NCI-H524 treated with DMSO at 0.1 percent for 48 hours (cell line): ENCODE data around the gene C2orf76.

Experiments used
- DNase-seq: peaks from one replicate; lab custom pipeline; 2025; lab: John Stamatoyannopoulos, UW

C2orf76 gene

DNA sequence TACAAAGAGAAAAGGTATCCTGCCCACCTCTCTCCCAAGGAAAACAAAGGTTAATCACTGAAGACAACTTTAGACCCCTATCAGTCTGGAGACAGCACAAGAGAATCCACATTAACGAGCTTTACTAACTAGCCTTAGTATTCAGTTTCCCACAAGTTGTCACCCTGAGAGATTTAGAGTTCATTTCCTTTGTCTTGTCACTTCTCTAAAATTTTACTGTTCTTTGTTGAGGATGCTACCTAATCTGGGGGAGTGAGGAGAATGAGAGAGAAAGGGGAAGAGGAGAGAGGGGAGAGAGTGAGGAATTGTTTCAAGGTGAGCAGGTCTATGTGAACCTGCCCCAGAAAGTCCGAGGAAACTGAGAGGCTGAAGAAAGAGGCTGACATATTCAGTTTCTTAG, 28.4 kb downstream of the C2orf76 start:
- DNase-seq: no peak

DNA sequence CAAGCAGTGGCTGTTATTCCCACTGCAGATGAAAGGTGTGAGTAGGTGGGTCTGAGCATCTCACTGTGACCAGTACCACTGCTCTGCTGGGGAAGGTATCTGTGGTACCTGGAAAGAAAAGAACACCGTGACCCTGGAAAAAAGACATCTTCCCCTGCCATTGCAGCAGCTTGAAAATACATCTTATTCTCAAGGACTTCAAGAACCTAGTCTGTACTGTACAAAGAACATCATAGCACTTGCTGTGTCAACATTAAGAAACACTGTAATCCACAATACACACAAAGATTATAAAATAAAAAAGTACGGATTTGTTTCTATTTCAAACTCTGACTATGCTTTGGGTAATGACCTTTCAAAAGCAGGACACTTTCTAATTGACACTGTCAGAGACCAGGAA, 28.9 kb downstream of the C2orf76 start:
- no peak for DNase-seq

DNA sequence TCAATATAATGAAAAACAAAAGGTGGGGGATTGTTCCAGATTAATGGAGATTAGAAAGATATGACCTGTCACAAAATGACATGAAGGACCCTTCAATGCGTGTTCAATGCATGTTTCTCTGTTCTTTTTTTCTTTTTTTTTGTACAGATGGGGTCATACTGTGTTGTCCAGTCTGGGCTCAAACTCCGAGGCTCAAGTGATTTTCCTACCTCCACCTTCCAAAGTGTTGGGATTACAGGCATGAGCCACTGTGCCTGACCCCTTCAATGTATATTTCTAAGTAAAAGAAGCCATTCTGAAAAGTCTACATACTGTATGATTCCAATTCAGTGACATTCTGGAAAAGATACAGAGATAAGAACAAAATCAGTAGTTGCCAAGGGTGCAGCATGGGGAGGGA, 32.8 kb downstream of the C2orf76 start:
- no peak for DNase-seq

DNA sequence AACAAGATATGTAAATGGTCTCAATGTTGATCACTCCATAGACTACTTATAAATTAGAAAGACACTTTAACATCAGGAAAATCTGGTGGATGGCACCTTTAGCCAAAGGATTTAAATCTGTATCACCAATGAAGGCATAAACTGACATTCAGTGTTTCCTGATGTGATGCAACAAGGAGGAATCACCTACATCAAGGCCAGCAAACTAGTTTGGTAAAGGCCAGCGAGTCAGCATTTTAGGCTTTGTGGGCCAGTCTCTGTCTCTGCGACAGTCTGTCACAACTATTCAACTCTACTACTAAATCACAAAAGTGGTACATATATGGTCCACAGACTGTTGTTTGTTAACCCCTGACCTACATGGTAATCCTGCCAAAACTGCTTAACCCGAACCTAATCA, 33.3 kb downstream of the C2orf76 start:
- DNase-seq: no peak

DNA sequence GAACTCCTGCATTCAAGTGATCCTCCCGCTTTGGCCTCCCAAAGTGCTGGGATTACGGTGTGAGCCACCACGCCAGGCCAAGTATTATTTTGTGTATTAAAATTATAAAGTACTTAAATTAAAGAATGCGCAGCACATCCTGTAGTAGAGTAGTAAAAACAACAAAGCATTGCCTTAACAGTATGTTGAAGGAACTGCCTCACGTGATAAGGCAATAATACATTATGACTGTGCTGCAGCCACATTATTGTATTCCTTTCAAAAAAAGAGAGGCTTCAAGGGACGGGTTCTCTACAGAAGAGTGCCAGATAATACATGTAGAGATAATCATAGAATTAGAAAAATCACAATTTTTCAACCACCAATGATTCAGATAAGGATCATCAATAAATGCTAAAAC, 33.7 kb downstream of the C2orf76 start:
- no peak for DNase-seq

DNA sequence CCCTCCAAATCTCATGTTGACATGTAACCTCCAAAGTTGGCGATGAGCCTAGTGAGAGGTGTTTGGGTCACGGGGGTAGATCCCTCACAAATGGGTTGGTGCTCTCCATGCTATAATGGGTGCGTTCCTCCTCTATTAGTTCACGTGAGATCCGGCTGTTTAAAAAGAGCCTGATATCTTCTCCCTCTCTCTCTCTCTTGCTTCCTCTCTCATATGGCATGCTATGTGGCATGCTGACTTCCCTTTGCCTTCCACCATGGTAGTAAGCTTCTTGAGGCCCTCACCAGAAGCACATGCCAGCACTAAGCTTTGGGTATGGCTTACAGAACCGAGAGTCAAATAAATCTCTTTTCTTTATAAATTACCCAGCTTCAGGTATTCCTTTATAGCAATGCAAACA, 39.2 kb downstream of the C2orf76 start:
- no peak for DNase-seq

DNA sequence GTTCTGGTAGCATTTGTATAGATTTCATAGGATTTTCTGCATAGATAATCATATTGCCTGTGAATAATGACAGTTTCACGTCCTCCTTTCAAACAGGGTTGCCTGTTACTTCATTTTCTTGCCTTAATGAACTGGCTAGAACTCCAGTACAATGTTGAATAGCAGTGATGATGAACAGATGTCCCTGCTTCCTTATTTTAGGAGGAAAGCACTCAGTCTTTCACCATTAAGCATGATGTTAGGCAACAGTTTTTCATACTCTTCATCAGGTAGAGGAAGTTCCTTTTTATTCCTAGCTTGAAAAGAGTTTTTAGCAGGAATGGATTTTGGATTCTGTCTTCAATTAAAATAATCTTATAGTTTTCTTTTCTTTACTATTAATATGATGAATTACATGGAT, 39.7 kb downstream of the C2orf76 start:
- no peak for DNase-seq

DNA sequence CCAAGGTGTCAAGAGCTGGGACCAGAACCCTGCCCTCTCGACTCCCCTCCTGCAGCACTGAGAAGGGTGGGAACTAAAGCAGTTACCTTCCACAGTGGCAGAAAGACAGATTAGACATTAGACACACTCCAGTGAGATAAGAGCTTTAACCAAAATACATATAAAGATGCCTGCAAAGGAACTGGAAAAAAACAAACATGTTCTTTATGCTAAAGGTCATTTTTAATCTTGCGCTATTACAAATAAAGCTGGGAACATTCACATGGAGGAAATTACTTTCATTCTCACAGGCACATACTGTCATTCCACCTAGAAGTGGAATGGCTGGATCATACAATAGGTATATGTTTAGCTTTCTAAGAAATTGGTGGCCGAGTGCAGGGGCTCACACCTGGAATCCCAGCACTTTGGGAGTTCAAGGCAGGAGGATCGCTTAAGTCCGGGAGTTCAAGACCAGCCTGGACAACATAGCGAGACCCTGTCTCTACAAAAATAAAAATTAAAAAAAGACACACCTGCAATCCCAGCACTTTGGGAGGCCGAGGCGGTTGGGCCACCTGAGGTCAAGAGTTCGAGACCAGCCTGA, 41.9 kb downstream of the C2orf76 start:
- no peak for DNase-seq

DNA sequence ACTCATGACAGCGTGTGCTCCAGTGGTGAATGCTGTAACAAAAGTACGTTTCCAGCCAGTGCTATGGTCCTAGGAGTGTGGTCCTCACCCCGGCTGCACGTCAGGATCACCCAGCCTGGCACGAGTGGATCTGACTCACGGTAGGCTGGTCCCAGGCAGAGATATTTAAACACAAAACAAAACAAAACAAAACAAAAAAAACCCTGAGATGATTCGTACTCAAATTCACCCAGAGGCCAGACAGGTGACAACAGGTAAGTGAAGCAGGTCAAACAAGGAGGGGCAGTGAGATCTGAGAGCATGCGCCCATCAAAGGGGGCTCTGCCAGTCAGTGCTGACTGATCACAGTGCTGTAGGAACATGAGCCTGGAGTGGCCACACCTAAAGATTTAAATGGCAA, 43.2 kb downstream of the C2orf76 start:
- no peak for DNase-seq

DNA sequence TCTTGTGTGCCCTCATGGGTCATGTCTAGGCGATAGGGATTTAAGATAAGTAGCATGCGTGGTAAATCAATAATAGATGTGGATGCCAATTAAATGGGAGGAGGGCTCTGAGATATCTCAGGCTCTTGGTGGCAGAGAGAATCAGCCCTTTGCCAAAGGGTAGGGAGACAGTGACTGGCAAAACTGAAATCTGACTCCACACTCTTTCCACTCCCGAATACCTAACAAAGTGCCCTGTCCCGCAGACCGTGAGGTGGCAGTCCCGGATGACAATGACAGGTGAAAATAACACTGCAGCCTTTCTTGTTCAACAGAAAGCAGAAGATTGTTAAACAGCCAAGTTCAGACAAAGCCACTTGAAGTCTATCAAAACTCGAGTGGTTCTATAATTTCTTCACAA, 47.0 kb downstream of the C2orf76 start:
- DNase-seq: no peak

DNA sequence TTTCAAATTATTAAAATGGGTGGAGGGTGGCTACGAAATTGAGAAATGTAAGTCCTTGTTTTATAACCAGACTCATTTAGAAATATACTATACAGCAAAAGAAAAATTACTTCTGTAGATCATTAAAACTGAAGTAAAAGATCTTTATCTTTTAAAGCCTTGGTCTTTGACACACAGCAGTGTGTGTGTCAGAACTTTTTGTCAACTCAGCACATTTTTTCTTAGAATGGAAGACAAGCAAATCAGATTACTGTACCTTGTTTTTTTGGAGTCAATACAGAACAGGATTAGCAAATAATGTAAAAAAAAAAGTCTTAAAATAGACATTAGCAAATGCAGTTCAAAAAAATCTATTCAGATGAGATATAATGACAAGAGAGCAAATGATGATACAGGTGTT, 49.1 kb downstream of the C2orf76 start:
- DNase-seq: no peak

DNA sequence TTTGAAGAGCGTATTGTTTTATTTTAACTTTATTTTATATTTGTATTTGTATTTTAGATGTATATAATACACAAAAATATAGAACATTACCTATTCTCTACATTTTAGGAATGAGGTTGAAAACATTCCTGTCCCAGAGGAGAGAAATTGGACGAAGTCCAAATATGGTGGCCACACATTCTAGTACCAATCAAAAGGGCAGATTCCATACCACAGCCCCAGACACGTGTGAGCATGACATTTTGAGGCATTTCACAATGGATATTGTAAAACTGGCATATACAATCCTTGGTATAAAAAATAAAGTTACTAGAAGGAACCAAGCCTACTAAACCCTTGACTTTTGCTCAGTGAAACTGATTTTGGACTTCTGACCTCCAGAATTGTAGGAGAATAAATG, 50.6 kb downstream of the C2orf76 start:
- DNase-seq: no peak

DNA sequence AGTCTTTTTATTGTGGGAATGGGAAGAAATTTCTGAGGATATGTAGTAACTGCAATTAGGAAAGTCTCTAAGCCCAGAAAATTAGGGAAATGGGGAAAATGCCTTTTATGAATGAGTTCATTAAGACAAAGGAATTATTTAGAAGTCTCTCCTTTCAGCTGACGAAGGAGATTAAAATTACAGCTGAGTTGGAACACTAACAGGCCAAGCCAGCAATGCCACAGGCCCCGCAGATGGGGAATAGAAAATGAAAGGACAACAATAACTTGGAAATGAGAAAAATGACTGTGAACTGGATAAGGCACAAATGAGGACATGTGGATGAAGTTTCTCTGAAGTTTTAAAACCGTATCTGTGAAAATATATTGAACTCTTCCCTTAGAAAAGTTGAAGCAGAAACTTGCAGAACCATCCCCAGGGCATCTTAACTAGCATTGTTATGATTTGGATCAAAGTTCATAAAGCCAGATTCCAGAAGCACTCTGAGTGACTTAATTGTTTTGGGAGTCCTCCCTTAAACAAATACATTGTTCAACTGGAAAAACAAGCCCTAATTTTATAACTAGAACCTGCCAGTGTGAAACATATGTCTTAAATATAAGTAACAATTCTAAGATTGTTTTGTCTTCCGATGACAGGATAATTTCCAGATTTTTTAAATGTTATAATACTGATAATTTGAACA, 51.3 kb downstream of the C2orf76 start:
- DNase-seq: no peak

DNA sequence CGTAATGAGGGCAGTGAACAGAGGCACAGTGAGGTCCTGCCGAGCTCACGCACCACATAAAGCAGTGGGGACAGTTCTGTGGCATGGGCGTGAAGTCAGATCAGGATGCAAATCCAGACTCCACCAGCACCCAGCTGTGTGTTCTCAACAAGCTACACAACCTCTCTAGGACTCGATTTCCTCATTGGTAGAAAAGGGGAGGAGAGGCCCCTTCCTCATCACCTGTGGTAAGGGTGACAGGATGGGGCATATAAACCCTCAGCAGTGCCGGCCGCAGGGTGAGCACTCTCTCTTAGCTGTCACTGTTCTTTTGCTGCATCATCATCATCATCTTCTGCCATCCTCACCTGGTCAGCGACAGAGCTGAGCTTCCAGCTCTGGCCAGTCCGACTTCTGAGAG, 54.8 kb downstream of the C2orf76 start:
- no peak for DNase-seq

DNA sequence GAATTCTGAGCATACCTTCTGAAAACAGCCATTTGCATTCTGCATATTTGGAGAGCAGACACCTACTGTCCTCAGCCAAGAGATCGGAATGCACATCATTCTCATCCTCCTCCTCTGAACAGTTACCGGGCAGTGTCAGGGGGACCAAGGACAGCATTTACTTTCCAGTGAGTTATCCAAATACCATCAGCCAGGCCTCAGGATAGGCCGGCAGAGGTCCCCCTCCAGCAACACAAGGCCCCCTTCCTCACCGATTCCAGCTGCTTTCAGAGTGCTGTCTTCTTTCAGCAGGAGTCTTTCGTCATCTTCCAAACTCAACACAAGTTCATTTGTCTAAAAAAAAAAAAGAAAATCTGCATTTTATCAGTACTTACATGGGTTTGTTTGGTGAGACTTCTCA, 55.3 kb downstream of the C2orf76 start:
- no peak for DNase-seq

DNA sequence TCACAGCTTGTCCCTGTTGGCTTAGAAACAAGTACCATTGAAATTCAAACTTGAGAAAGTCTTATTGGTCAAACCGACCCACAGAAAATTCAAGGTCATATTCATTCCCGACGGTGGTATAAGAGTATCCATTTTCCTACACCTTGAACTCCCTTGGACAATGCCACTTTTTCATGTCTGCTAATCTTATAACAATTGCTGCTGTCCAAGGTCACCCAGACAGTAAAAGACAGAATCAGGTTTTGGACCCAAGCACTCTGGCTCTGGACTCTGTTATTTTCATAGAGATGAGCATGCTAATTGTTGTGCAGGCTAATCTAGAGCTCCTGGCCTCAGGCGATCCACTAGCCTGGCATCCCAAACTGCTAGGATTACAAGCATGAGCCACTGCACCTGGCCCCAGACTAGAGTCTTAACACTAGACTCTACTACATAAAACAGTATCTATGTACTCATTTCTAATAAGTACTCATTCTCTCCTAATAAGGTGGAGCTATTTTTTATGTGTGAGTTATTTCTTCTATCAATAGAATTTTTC, 57.8 kb downstream of the C2orf76 start:
- no peak for DNase-seq

DNA sequence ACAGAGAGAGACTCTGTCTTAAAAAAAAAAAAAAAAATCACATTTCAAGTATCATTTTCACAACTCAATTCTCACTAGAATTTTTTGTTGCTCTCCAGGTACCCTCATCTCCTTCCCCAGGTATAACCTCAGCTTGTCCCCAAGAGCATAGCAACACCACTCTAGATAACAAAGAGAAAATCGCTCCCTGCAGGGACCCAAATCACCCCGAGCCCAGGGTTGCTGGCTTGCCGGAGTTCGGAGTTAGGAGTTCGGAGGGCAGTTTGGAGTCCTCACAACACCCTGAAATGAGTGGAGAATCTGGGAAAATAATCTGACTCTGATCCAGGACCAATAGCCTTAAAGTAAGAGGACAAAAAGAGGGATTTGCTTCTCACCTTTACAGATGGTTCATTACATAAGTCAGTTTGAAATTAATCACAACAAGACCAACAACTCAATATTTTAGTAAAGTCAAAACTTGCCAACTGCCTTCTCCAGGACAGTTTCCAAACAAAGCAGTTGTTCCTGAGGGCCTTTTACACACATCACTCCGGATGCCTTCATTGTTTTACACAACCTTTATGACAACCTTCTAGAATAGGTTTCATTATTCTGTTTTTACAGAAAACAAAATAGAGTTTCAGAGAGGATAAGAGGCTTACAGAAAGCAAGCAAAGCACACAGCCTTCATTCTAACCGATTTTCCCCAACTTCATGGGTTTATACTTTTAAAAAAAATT, 59.1 kb downstream of the C2orf76 start:
- no peak for DNase-seq

DNA sequence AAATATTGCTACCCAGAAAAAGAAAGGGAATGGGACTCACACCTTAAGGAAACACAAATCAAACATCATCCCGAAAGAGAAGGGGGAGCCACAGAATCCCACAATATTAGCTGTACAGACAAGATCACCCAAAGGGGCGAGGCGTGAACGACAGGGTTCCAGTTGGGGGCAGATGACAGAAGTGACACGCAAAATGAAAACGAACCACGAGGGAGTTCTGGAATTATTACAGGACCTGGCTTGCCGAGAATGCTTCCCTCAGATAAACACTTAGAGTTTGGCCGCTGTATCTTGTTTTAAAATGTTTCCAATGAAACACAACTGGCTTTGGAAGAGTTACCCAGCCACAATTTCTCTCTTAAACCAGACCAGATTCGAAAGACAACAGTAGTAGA, 60.4 kb downstream of the C2orf76 start:
- no peak for DNase-seq

DNA sequence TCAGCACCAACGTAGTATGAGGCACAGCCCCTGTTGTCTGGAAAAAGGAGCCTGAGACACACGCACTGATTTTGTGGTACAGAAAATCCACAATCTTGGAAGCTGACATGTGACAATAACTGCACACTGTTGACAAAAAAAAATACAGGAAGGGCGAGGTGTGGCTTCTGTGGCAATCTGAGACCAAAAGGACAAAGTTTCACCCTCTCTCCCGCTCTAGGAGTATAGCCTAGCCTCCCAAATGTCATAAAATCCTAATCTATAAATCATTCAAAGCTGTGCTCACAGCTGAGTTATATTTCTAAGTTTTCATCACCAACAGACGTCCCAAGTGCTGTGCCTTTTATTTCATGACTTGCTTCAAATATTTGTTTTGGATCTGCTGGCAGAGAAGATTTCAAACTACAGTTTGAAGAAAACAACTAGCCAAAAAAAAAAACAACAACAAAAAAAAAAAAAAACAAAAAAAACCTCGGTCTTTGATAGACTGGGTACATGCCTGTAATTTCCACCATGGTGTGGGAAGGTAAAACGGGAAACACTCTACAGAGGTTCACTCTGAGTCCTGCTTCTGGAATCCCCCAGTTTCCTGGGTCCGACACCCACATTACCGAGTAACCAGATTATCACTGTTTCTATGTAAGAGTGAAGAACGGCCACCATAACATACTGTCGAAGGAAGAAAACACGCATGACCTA, 61.0 kb downstream of the C2orf76 start:
- no peak for DNase-seq

DNA sequence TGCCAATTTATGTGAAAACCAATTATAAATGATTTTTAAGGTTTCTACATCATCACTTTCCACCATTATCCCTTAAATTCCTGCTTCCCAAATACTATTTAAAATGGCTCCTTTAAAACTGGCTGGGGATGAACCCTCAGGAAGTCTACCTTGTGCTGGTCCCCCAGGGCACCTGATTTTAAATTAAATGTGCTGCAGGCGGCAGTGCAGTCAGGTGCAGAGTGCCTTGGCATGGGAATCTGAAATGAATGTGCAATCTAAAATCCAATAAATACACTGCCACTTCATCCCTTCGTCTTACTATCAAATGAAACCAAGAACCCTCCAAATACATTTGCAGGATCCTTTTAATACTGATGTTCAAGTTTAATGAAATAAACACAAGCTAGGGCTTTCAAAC, 61.8 kb downstream of the C2orf76 start:
- no peak for DNase-seq

DNA sequence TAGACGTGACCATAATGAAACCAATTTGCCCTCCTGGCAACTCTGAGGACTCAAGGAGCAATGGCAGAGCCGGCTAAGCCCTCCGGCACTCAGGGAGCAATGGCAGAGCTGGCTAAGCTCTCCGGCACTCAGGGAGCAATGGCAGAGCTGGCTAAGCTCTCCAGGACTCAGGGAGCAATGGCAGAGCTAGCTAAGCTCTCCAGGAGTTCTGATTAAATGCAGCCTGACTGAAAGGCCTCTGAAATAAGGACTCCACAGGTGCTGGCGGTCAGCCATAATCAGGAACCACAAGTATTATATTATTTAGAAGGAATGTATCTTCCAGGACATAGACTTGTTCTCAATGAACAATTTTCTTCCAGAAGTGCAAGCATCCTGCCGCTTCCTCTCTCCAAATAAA, 65.2 kb downstream of the C2orf76 start:
- no peak for DNase-seq

DNA sequence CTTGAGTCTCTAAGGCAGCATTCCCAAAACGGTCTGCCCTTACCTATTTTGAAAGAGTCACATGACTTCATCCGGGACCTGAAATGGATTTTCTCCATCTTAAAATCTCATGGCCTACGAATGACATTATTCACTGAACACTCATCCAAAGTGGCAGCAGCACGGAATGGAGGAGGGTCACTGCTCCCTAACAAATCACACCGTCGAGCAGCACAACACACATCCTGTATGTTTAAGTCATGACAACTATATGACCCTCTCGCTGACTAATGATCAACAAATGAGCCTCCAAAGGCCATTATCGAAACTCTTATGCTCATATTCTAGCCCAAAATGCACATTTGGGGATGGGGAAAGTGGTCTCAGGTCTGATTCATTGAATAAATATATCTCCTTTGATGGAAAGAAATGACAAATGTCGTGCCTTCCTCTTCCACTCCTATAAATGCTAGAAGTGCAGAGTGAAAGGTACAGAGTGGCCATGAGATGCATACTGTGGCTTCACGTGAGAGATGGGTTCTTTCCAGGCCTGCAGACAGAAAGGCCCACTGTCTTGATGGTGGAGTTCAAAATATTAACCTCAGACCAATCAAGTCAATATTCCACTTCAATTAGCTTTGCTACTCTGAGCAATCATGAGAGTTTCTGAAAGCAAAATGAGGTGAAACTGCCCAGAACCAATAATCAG, 70.8 kb downstream of the C2orf76 start:
- no peak for DNase-seq
